GM12872 (cell line): Measurements from ENCODE around the gene HOXB2.
A peak's percentile ranks its signal among the peaks of the same experiment; 100 is the strongest.

Experiments
- CTCF ChIP-seq: IDR thresholded peaks from 3 replicates; pipeline ENCODE4 v1.5.1; 2011; ENCODE audit warnings: low read depth, mild to moderate bottlenecking, low read length, moderate library complexity; ENCODE audit not compliant: insufficient read depth

HOXB2 gene

GRCh38 chr17:48584223-48584741 lies 39.4 kb upstream of the HOXB2 start:
- TF ChIP-seq CTCF, result no peak

- no peak for TF ChIP-seq CTCF
These were observed 38.9 kb upstream of the HOXB2 start for GRCh38 chr17:48583708-48584222.

GRCh38 chr17:48582750-48583069 lies 37.8 kb upstream of the HOXB2 start:
- no peak for TF ChIP-seq CTCF

GRCh38 chr17:48579760-48580554 lies 35.0 kb upstream of the HOXB2 start:
- no peak for TF ChIP-seq CTCF

- TF ChIP-seq CTCF, result no peak
These were observed 34.5 kb upstream of the HOXB2 start for GRCh38 chr17:48579471-48579759.

GRCh38 chr17:48578616-48579470 lies 33.9 kb upstream of the HOXB2 start:
- TF ChIP-seq CTCF, result peak; percentile 19; the same call in 1 of the 3 replicates

DNA sequence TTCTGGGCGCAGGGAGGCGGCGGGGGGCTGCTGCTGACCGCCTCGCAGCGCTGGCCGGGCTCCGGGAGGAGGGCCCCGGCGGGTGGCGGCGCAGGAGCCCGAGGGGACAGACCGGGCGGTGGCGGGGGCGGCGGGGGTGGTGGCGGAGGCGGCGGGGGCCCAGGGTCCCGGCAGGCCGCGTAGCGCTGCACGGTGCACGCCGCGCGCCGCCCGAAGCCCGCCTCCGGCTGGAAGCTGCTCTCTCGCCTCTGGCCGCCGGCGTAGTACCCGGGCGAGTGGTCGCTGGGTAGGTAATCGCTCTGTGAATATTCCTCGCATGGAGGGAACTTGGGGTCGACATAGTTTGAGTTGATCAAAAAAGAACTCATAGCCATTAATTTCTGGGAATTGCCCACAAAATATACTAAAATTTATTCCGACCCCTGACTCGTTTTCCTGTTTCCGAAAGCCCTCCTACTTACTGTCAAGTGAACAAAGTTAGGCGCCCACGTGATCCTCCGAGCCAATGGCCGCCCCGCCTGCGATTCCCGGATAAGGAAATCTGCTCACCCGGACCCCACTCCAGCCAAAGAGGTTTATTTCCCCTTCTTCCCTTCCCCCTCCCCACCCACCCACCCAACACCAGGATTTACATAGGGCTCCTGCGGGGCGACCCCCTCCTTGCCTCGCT lies 33.2 kb upstream of the HOXB2 start, which contains the start of gene HOXB4:
TSS of gene HOXB4 (minus strand) at position 405 of the 670 bp plus-strand sequence. CDS start at position 374, 31 bp downstream.
- TF ChIP-seq CTCF, result no peak
